ENCODE data around the gene AK3. TPM values are rescaled to one million over a fixed set of nuclear protein-coding genes. Genes with fewer than 3 reads are reported as not detected.

AK3 gene
- total RNA-seq, 5 donors from 2014 or later (not counting 1 experiment from before 2014, with no cell fraction given), result 20.0 to 25.7 (median 23.1) TPM

- ChIA-PET CTCF (interaction anchor here in 1 of 2 donors (0.5 to 0.8 kb wide), 2 partner anchors 12 to 82 kb away, joined by 3 to 5 read pairs; partner anchors contain the start of gene CDC37L1), POLR2A (interaction anchor here in 1 of 2 donors (0.8 to 1.0 kb wide), 2 partner anchors 12 to 23 kb away, joined by 3 to 4 read pairs; partner anchors contain the start of gene CDC37L1)
- Histone ChIP-seq H3K27me3 (replicated peaks in 1 of 2; ENCODE audit: control insufficient read depth in 2 of 2, extremely low read depth in 1 of 2, insufficient read depth in 2 of 2, low read length in 1 of 2) (no peaks in the 10 kb centered on the region), H3K9me3 (no peaks in the 10 kb centered on the region), H3K27ac (ENCODE audit: low read length) (peak overlapping the region; percentile 13), H3K4me1 (ENCODE audit: control insufficient read depth in 1 of 2, extremely low read depth in 1 of 2, insufficient read depth in 2 of 2, low read length in 2 of 2) (peaks cover 37 to 46% of the 10 kb centered on the region in 2 experiments), H3K36me3 (ENCODE audit: control insufficient read depth in 2 of 2, extremely low read depth in 1 of 2, insufficient read depth in 1 of 2, low read length in 1 of 2) (no peaks in the 10 kb centered on the region), H3K4me3 (ENCODE audit: control insufficient read depth in 1 of 2, extremely low read depth in 1 of 2, low read length in 1 of 2) (no peak overlapping the region)
- Mint-ChIP-seq H3K4me3 (peak overlapping the region in 2 of 3 donors; percentile 1 to 18), H3K27ac (peak overlapping the region; percentile 73 to 84), H3K27me3 (no peaks in the 10 kb centered on the region), H3K36me3 (no peaks in the 10 kb centered on the region), H3K4me1 (peaks cover 65 to 66% (median 65%) of the 10 kb centered on the region in 3 donors), H3K9me3 (no peaks in the 10 kb centered on the region)
- WGBS (ENCODE audit: insufficient coverage), result no CpG with 5 or more reads among the region's 1 CpG
- peak in 17 of 35 experiments; percentile 9 to 70 (median 34) for DNase-seq
- ATAC-seq (replicated peaks in 1 of 4), result peak; percentile 79 to 87 (median 83)
These were observed 73.3 kb downstream of the AK3 start for GRCh38 chr9:4667681-4668080.

- Mint-ChIP-seq H3K9me3 (no peaks in the 10 kb centered on the region), H3K4me1 (peaks cover 73 to 78% (median 76%) of the 10 kb centered on the region in 3 donors), H3K27me3 (no peaks in the 10 kb centered on the region), H3K4me3 (peak within 1 kb of the TSS; percentile 80 to 96 (median 83)), H3K36me3 (no peaks in the 10 kb centered on the region), H3K27ac (peak within 1 kb of the TSS; percentile 81 to 90)
- H3K4me1 ChIP-seq (ENCODE audit: control insufficient read depth in 1 of 2, extremely low read depth in 1 of 2, insufficient read depth in 2 of 2, low read length in 2 of 2), result peaks cover 47 to 49% of the 10 kb centered on the region in 2 experiments
- no peaks in the 10 kb centered on the region for H3K27me3 ChIP-seq (replicated peaks in 1 of 2; ENCODE audit: control insufficient read depth in 2 of 2, extremely low read depth in 1 of 2, insufficient read depth in 2 of 2, low read length in 1 of 2)
- H3K27ac ChIP-seq (ENCODE audit: low read length), result peak within 1 kb of the TSS; percentile 49
- H3K4me3 ChIP-seq (ENCODE audit: control insufficient read depth in 1 of 2, extremely low read depth in 1 of 2, low read length in 1 of 2), result peak within 1 kb of the TSS; percentile 42 to 48
- 2% methylated on average over 26 of the region's 36 CpGs for WGBS (ENCODE audit: insufficient coverage)
- ChIA-PET POLR2A (interaction anchor here in 1 of 2 donors (0.6 to 1.6 kb wide), 2 partner anchors 74 to 126 kb away, joined by 3 to 6 read pairs; no protein-coding TSS in a partner anchor), CTCF (interaction anchor here (0.6 to 1.5 kb wide), 7 partner anchors 12 to 126 kb away, joined by 3 to 7 read pairs (median 3); partner anchors contain the start of genes CDC37L1 (in 1 of the 2) and RCL1 (in 1 of the 2))
- DNase-seq, result peak in 26 of 35 experiments; percentile 6 to 67 (median 30)
- H3K9me3 ChIP-seq, result no peaks in the 10 kb centered on the region
- ATAC-seq (replicated peaks in 1 of 4), result peak; percentile 14 to 39 (median 34)
- H3K36me3 ChIP-seq (ENCODE audit: control insufficient read depth in 2 of 2, extremely low read depth in 1 of 2, insufficient read depth in 1 of 2, low read length in 1 of 2), result no peaks in the 10 kb centered on the region
These were observed 74.8 kb downstream of the AK3 start, which contains the start of gene SPATA6L for GRCh38 chr9:4666042-4666699. Gene SPATA6L (minus strand): TSS chr9:4666480. CDS start chr9:4666250, 230 bp downstream.

- Mint-ChIP-seq H3K36me3 (no peaks in the 10 kb centered on the region), H3K9me3 (no peaks in the 10 kb centered on the region), H3K27me3 (no peaks in the 10 kb centered on the region), H3K27ac (peak overlapping the region; percentile 81 to 90), H3K4me1 (peaks cover 69 to 76% (median 74%) of the 10 kb centered on the region in 3 donors), H3K4me3 (peak overlapping the region; percentile 80 to 96 (median 83))
- POLR2A ChIA-PET, result interaction anchor here in 1 of 2 donors (1.0 to 1.6 kb wide), 2 partner anchors 14 to 75 kb away, joined by 5 to 6 read pairs; partner anchors contain the start of gene CDC37L1
- H3K9me3 ChIP-seq, result no peaks in the 10 kb centered on the region
- ATAC-seq (replicated peaks in 1 of 4) (no peak), DNase-seq (no peak)
- no peak overlapping the region for H3K4me3 ChIP-seq (ENCODE audit: control insufficient read depth in 1 of 2, extremely low read depth in 1 of 2, low read length in 1 of 2)
- H3K27ac ChIP-seq (ENCODE audit: low read length), result no peak overlapping the region
- no peaks in the 10 kb centered on the region for H3K36me3 ChIP-seq (ENCODE audit: control insufficient read depth in 2 of 2, extremely low read depth in 1 of 2, insufficient read depth in 1 of 2, low read length in 1 of 2)
- CTCF ChIA-PET, result interaction anchor here (0.7 to 1.5 kb wide), 6 partner anchors 14 to 127 kb away, joined by 3 to 7 read pairs (median 4); partner anchors contain the start of genes CDC37L1 (in 1 of the 2) and RCL1 (in 1 of the 2)
- 100% methylated on average over 1 of the region's 2 CpGs for WGBS (ENCODE audit: insufficient coverage)
- H3K4me1 ChIP-seq (ENCODE audit: control insufficient read depth in 1 of 2, extremely low read depth in 1 of 2, insufficient read depth in 2 of 2, low read length in 2 of 2), result peaks cover 47 to 49% of the 10 kb centered on the region in 2 experiments
- no peaks in the 10 kb centered on the region for H3K27me3 ChIP-seq (replicated peaks in 1 of 2; ENCODE audit: control insufficient read depth in 2 of 2, extremely low read depth in 1 of 2, insufficient read depth in 2 of 2, low read length in 1 of 2)
These were observed 75.6 kb downstream of the AK3 start for GRCh38 chr9:4665357-4665756.

- 100% methylated on average over 2 of the region's 3 CpGs for WGBS (ENCODE audit: insufficient coverage)
- ChIA-PET POLR2A (interaction anchor here in 1 of 2 donors (0.6 kb wide), 1 partner anchor 16 kb away, joined by 3 read pairs; the partner anchor contains the start of gene CDC37L1), CTCF (interaction anchor here in 1 of 2 donors (0.9 kb wide), 1 partner anchor 16 kb away, joined by 4 read pairs; the partner anchor contains the start of gene CDC37L1)
- Histone ChIP-seq H3K27me3 (replicated peaks in 1 of 2; ENCODE audit: control insufficient read depth in 2 of 2, extremely low read depth in 1 of 2, insufficient read depth in 2 of 2, low read length in 1 of 2) (no peaks in the 10 kb centered on the region), H3K4me3 (ENCODE audit: control insufficient read depth in 1 of 2, extremely low read depth in 1 of 2, low read length in 1 of 2) (no peak overlapping the region), H3K36me3 (ENCODE audit: control insufficient read depth in 2 of 2, extremely low read depth in 1 of 2, insufficient read depth in 1 of 2, low read length in 1 of 2) (no peaks in the 10 kb centered on the region), H3K27ac (ENCODE audit: low read length) (peak overlapping the region; percentile 84), H3K9me3 (no peaks in the 10 kb centered on the region), H3K4me1 (ENCODE audit: control insufficient read depth in 1 of 2, extremely low read depth in 1 of 2, insufficient read depth in 2 of 2, low read length in 2 of 2) (peaks cover 47 to 49% of the 10 kb centered on the region in 2 experiments)
- DNase-seq, result no peak
- Mint-ChIP-seq H3K27me3 (no peaks in the 10 kb centered on the region), H3K27ac (peak overlapping the region; percentile 55 to 90), H3K4me3 (peak overlapping the region; percentile 83 to 98 (median 96)), H3K4me1 (peaks cover 69 to 79% (median 74%) of the 10 kb centered on the region in 3 donors), H3K9me3 (no peaks in the 10 kb centered on the region), H3K36me3 (no peaks in the 10 kb centered on the region)
- ATAC-seq (replicated peaks in 1 of 4), result no peak
These were observed 77.0 kb downstream of the AK3 start for GRCh38 chr9:4663956-4664355.

GRCh38 chr9:4662989-4663792 lies 77.8 kb downstream of the AK3 start:
- ChIA-PET CTCF (interaction anchor here (0.5 to 1.7 kb wide), 2 partner anchors 23 to 1820 kb away, joined by 3 to 12 read pairs; no protein-coding TSS in a partner anchor), POLR2A (interaction anchor here (0.6 to 1.4 kb wide), 3 partner anchors 14 to 16 kb away, joined by 3 read pairs; partner anchors contain the start of gene CDC37L1 (in 2 of the 2))
- DNase-seq (peak in 4 of 35 experiments; percentile 8 to 56 (median 31)), ATAC-seq (replicated peaks in 1 of 4) (peak in 1 of 4 experiments; percentile 5)
- H3K27me3 ChIP-seq (replicated peaks in 1 of 2; ENCODE audit: control insufficient read depth in 2 of 2, extremely low read depth in 1 of 2, insufficient read depth in 2 of 2, low read length in 1 of 2), result no peaks in the 10 kb centered on the region
- H3K27ac Mint-ChIP-seq, result peak overlapping the region; percentile 88 to 94
- 78% methylated on average over 11 of the region's 13 CpGs for WGBS (ENCODE audit: insufficient coverage)
- H3K4me3 Mint-ChIP-seq, result peak overlapping the region; percentile 83 to 98 (median 96)
- no peaks in the 10 kb centered on the region for H3K36me3 ChIP-seq (ENCODE audit: control insufficient read depth in 2 of 2, extremely low read depth in 1 of 2, insufficient read depth in 1 of 2, low read length in 1 of 2)
- H3K4me1 Mint-ChIP-seq, result peaks cover 64 to 73% (median 69%) of the 10 kb centered on the region in 3 donors
- H3K27ac ChIP-seq (ENCODE audit: low read length), result peak overlapping the region; percentile 84
- no peaks in the 10 kb centered on the region for H3K9me3 ChIP-seq
- no peaks in the 10 kb centered on the region for H3K36me3 Mint-ChIP-seq
- peak overlapping the region; percentile 69 to 84 for H3K4me3 ChIP-seq (ENCODE audit: control insufficient read depth in 1 of 2, extremely low read depth in 1 of 2, low read length in 1 of 2)
- no peaks in the 10 kb centered on the region for H3K9me3 Mint-ChIP-seq
- H3K27me3 Mint-ChIP-seq, result no peaks in the 10 kb centered on the region
- H3K4me1 ChIP-seq (ENCODE audit: control insufficient read depth in 1 of 2, extremely low read depth in 1 of 2, insufficient read depth in 2 of 2, low read length in 2 of 2), result peaks cover 42 to 49% of the 10 kb centered on the region in 2 experiments

Data from T-cell (primary cell).